ENCODE measurements around the gene SLC2A6.

- TF ChIP-seq POLR2A (IDR thresholded peaks at IDR 0.05; ENCODE audit: low read depth, low read length) (no peak), POLR2AphosphoS5 (IDR thresholded peaks at IDR 0.05; ENCODE audit: low read depth, low read length) (no peak), TAF1 (IDR thresholded peaks at IDR 0.05; ENCODE audit: low read depth, low read length) (no peak), PAX5 (IDR thresholded peaks at IDR 0.05; ENCODE audit: insufficient read depth, low read length, severe bottlenecking) (no peak)
Observed at GRCh38 chr9:133471551-133472276, 7.2 kb downstream of the SLC2A6 start.

Measured in GM12891 (cell line).